Neural cell (in vitro differentiated cells): Measurements from ENCODE around the gene DGKI.

Experiments used
- EP300 ChIP-seq: fragments of 450-650 bp; conservative IDR thresholded peaks from 2 replicates; pipeline ENCODE4 v1.6.1; 2014; ENCODE audit warnings: antibody characterized with exemption, mild to moderate bottlenecking, moderate library complexity; ENCODE audit not compliant: poor library complexity, severe bottlenecking
- EZH2 ChIP-seq: fragments of 200-600, 300-800 bp; shearing (Covaris generic), sonication (generic); IDR thresholded peaks from 2 replicates; pipeline ENCODE4 v1.6.1; 2014; ENCODE audit warnings: antibody characterized with exemption, low read length, borderline replicate concordance, mild to moderate bottlenecking; ENCODE audit not compliant: insufficient read depth, poor library complexity, severe bottlenecking
- TF ChIP-seq, protein P1 (sequence below): fragments of 450-650 bp; IDR thresholded peaks from 2 replicates; pipeline ENCODE4 v1.5.1; 2014; ENCODE audit warnings: antibody characterized with exemption, mild to moderate bottlenecking, moderate library complexity; ENCODE audit not compliant: poor library complexity, severe bottlenecking

DNA sequence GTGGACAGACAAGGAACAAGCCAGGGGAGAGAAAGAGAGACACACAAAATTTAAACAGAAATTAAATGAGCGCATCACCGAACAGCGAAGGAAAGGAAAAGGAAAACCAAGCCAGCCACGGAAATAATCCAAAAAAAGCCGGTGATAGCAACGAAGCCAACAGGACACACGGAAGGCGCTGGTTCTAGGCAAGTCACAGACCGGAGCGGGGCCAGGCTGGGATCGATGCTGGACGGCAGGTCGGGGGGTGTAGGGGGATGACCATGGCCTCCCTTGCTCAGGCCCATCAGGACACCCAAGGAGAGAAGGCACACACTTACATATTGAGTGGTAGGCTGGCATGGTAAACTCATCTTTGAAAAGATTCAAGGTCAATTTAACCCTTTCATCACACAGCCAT, 300.8 kb downstream of the DGKI start:
- TF ChIP-seq, protein P1, sequence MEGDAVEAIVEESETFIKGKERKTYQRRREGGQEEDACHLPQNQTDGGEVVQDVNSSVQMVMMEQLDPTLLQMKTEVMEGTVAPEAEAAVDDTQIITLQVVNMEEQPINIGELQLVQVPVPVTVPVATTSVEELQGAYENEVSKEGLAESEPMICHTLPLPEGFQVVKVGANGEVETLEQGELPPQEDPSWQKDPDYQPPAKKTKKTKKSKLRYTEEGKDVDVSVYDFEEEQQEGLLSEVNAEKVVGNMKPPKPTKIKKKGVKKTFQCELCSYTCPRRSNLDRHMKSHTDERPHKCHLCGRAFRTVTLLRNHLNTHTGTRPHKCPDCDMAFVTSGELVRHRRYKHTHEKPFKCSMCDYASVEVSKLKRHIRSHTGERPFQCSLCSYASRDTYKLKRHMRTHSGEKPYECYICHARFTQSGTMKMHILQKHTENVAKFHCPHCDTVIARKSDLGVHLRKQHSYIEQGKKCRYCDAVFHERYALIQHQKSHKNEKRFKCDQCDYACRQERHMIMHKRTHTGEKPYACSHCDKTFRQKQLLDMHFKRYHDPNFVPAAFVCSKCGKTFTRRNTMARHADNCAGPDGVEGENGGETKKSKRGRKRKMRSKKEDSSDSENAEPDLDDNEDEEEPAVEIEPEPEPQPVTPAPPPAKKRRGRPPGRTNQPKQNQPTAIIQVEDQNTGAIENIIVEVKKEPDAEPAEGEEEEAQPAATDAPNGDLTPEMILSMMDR, result no peak
- no peak for TF ChIP-seq EZH2
- TF ChIP-seq EP300, result no peak
